Osteoblast (primary cell): Measurements from ENCODE around the gene RAD51B. TPM values are rescaled to one million over a fixed set of nuclear protein-coding genes. Genes with fewer than 3 reads are reported as not detected.
A peak's percentile ranks its signal among the peaks of the same experiment; 100 is the strongest.

Experiments used
- DNase-seq: peaks from one replicate; pipeline ENCODE4 v3.0.0; 2011; ENCODE audit warnings: low spot score, mixed read lengths; ENCODE audit not compliant: insufficient read length; ENCODE audit errors: missing footprints
- H2AFZ ChIP-seq: 2 replicates; pipeline ENCODE4 v1.6.0; 2011; ENCODE audit warnings: mild to moderate bottlenecking, low read length
- H3K27ac ChIP-seq: 2 replicates; pipeline ENCODE4 v1.5.1; 2011; ENCODE audit warnings: mild to moderate bottlenecking, low read depth, low read length, moderate library complexity
- H3K27me3 ChIP-seq: 2 replicates; pipeline ENCODE4 v1.6.0; 2012; ENCODE audit warnings: mild to moderate bottlenecking, control low read depth, inconsistent platforms, low read length, moderate library complexity; ENCODE audit not compliant: insufficient read depth
- H3K36me3 ChIP-seq: 2 replicates; pipeline ENCODE4 v1.5.1; 2011; ENCODE audit warnings: mild to moderate bottlenecking, low read length, control low read depth, moderate library complexity; ENCODE audit not compliant: insufficient read depth
- H3K4me1 ChIP-seq: 2 replicates; pipeline ENCODE4 v1.5.1; 2011; ENCODE audit warnings: mild to moderate bottlenecking, low read length, control low read depth, moderate library complexity; ENCODE audit not compliant: insufficient read depth
- H3K4me2 ChIP-seq: 2 replicates; pipeline ENCODE4 v1.6.0; 2011; ENCODE audit warnings: mild to moderate bottlenecking, low read length; ENCODE audit not compliant: insufficient read depth
- H3K4me3 ChIP-seq: fragments of 200-600 bp; sonication (generic); 3 replicates; pipeline ENCODE4 v1.5.1; 2012; ENCODE audit warnings: mild to moderate bottlenecking, low read length, inconsistent platforms; ENCODE audit not compliant: insufficient read depth
- H3K79me2 ChIP-seq: 2 replicates; pipeline ENCODE4 v1.6.0; 2012; ENCODE audit warnings: mild to moderate bottlenecking, low read length, control low read depth, inconsistent platforms; ENCODE audit not compliant: insufficient read depth
- H3K9me3 ChIP-seq: 2 replicates; pipeline ENCODE4 v1.5.1; 2011; ENCODE audit warnings: low read depth, low read length, control low read depth
- H4K20me1 ChIP-seq: 2 replicates; pipeline ENCODE4 v1.6.0; 2012; ENCODE audit warnings: mild to moderate bottlenecking, low read length, control low read depth; ENCODE audit not compliant: insufficient read depth
- CTCF ChIP-seq: IDR thresholded peaks from 2 replicates; pipeline ENCODE4 v1.5.1; 2011; ENCODE audit warnings: mild to moderate bottlenecking, low read depth, low read length, moderate library complexity; ENCODE audit errors: extremely low read depth
- total RNA-seq: library from RNA; depleted of rRNA; stranded (reverse); fragments of >200 nt; gene quantifications from 2 replicates; pipeline ENCODE4 v1.2.3, GENCODE V29; 2012

Gene RAD51B
- total RNA-seq, 1 donor, result 13.8 TPM

- peak overlapping the region; percentile 32 for H3K4me2 ChIP-seq
- H3K4me3 ChIP-seq, result peak overlapping the region; percentile 14
- no peaks in the 10 kb centered on the region for H3K9me3 ChIP-seq
- H3K4me1 ChIP-seq, result peaks cover 33% of the 10 kb centered on the region
- H3K36me3 ChIP-seq, result no peaks in the 10 kb centered on the region
- H4K20me1 ChIP-seq, result no peaks in the 10 kb centered on the region
- no peaks in the 10 kb centered on the region for H3K27me3 ChIP-seq
- no peaks in the 10 kb centered on the region for H3K79me2 ChIP-seq
- DNase-seq, result no peak
- peak overlapping the region; percentile 86 for H2AFZ ChIP-seq
- no peak for TF ChIP-seq CTCF
- H3K27ac ChIP-seq, result peak overlapping the region; percentile 78
These were observed 707.0 kb downstream of the RAD51B start for GRCh38 chr14:68526512-68527091.

GRCh38 chr14:68527329-68527851, 707.8 kb downstream of the RAD51B start:
- peak overlapping the region; percentile 86 for H2AFZ ChIP-seq
- no peaks in the 10 kb centered on the region for H4K20me1 ChIP-seq
- H3K4me1 ChIP-seq, result peaks cover 28% of the 10 kb centered on the region
- peak overlapping the region; percentile 78 for H3K27ac ChIP-seq
- no peaks in the 10 kb centered on the region for H3K79me2 ChIP-seq
- no peaks in the 10 kb centered on the region for H3K9me3 ChIP-seq
- H3K4me3 ChIP-seq, result peak overlapping the region; percentile 10
- DNase-seq, result no peak
- no peak for TF ChIP-seq CTCF
- H3K27me3 ChIP-seq, result no peaks in the 10 kb centered on the region
- H3K4me2 ChIP-seq, result peak overlapping the region; percentile 32
- H3K36me3 ChIP-seq, result no peaks in the 10 kb centered on the region

- Histone ChIP-seq H3K4me1 (peaks cover 20% of the 10 kb centered on the region), H3K27me3 (no peaks in the 10 kb centered on the region), H3K4me3 (no peak overlapping the region), H2AFZ (no peak overlapping the region), H3K36me3 (no peaks in the 10 kb centered on the region), H3K79me2 (no peaks in the 10 kb centered on the region), H3K4me2 (no peak overlapping the region), H3K9me3 (no peaks in the 10 kb centered on the region), H4K20me1 (no peaks in the 10 kb centered on the region), H3K27ac (no peak overlapping the region)
- TF ChIP-seq CTCF, result no peak
- DNase-seq, result no peak
These were observed 708.6 kb downstream of the RAD51B start for GRCh38 chr14:68528040-68528687.

GRCh38 chr14:68530443-68530842, 710.9 kb downstream of the RAD51B start:
- Histone ChIP-seq H3K4me2 (no peak overlapping the region), H3K4me1 (peaks cover 17% of the 10 kb centered on the region), H3K79me2 (no peaks in the 10 kb centered on the region), H3K4me3 (no peak overlapping the region), H4K20me1 (no peaks in the 10 kb centered on the region), H2AFZ (no peak overlapping the region), H3K36me3 (no peaks in the 10 kb centered on the region), H3K9me3 (no peaks in the 10 kb centered on the region), H3K27ac (no peak overlapping the region), H3K27me3 (no peaks in the 10 kb centered on the region)
- no peak for TF ChIP-seq CTCF
- no peak for DNase-seq
